ENCODE results near the gene F7.
"Not testable (repeated sequence)": the region's sequence is repeated elsewhere in the genome, so short reads cannot be mapped to it uniquely, and the experiment has no call there.

Gene F7

GRCh38 chr13:113073942-113074341 is 31.6 kb upstream of the F7 start:
- DNase-seq: no peak

GRCh38 chr13:113074401-113074800 is 31.2 kb upstream of the F7 start:
- DNase-seq: no peak

GRCh38 chr13:113074876-113075275 is 30.7 kb upstream of the F7 start:
- no peak for DNase-seq

- no peak for DNase-seq
These were observed 29.9 kb upstream of the F7 start for GRCh38 chr13:113075711-113076110.

GRCh38 chr13:113076681-113077401 is 28.8 kb upstream of the F7 start:
- DNase-seq: no peak

GRCh38 chr13:113077566-113077952 is 28.0 kb upstream of the F7 start:
- no peak for DNase-seq

GRCh38 chr13:113077953-113078901 is 27.4 kb upstream of the F7 start:
- DNase-seq: no peak

GRCh38 chr13:113078902-113079780 is 26.4 kb upstream of the F7 start:
- DNase-seq: peak; percentile 71

- DNase-seq: not testable (repeated sequence)
These were observed 25.9 kb upstream of the F7 start for GRCh38 chr13:113079781-113080080.

GRCh38 chr13:113080361-113080831 is 25.2 kb upstream of the F7 start:
- no peak for DNase-seq

GRCh38 chr13:113080901-113081521 is 24.6 kb upstream of the F7 start:
- DNase-seq: no peak

GRCh38 chr13:113082198-113083021 is 23.2 kb upstream of the F7 start:
- no peak for DNase-seq

- DNase-seq: no peak
These were observed 22.6 kb upstream of the F7 start for GRCh38 chr13:113083022-113083373.

GRCh38 chr13:113083402-113084061 is 22.1 kb upstream of the F7 start:
- peak; percentile 86 for DNase-seq

- DNase-seq: no peak
These were observed 21.3 kb upstream of the F7 start for GRCh38 chr13:113084094-113084942.

GRCh38 chr13:113084943-113085540 is 20.5 kb upstream of the F7 start:
- DNase-seq: no peak

- DNase-seq: no peak
These were observed 19.4 kb upstream of the F7 start for GRCh38 chr13:113086031-113086750.

GRCh38 chr13:113086991-113087922 is 18.3 kb upstream of the F7 start:
- no peak for DNase-seq

Data from femur (tissue), 1 donor.